ENCODE measurements around the gene JUP.

JUP gene

GRCh38 chr17:41750862-41751261 is 35.6 kb downstream of the JUP start:
- no peak for DNase-seq

GRCh38 chr17:41748275-41748674 is 38.2 kb downstream of the JUP start:
- DNase-seq, result no peak

- DNase-seq, result no peak
These were observed 44.8 kb downstream of the JUP start for GRCh38 chr17:41741709-41742108.

- no peak for DNase-seq
These were observed 46.0 kb downstream of the JUP start for GRCh38 chr17:41740506-41740905.

- no peak for DNase-seq
These were observed 46.7 kb downstream of the JUP start for GRCh38 chr17:41739661-41740352.

GRCh38 chr17:41738801-41739112 is 47.8 kb downstream of the JUP start:
- no peak for DNase-seq

GRCh38 chr17:41738077-41738800 is 48.3 kb downstream of the JUP start:
- DNase-seq, result peak; percentile 83

- no peak for DNase-seq
These were observed 48.9 kb downstream of the JUP start for GRCh38 chr17:41737680-41738023.

GRCh38 chr17:41736983-41737679 is 49.4 kb downstream of the JUP start:
- peak; percentile 14 for DNase-seq

GRCh38 chr17:41735744-41736143 is 50.8 kb downstream of the JUP start:
- DNase-seq, result no peak

- DNase-seq, result no peak
These were observed 51.6 kb downstream of the JUP start for GRCh38 chr17:41734949-41735313.

GRCh38 chr17:41734139-41734948 is 52.2 kb downstream of the JUP start, which contains the start of gene HAP1:
Gene HAP1 (minus strand): TSS chr17:41734643. CDS start chr17:41734634, 9 bp downstream.
- peak; percentile 15 for DNase-seq

GRCh38 chr17:41733348-41734138 is 53.0 kb downstream of the JUP start:
- no peak for DNase-seq

- DNase-seq, result no peak
These were observed 54.7 kb downstream of the JUP start for GRCh38 chr17:41731836-41732235.

GRCh38 chr17:41730479-41730878 is 56.0 kb downstream of the JUP start:
- DNase-seq, result no peak

GRCh38 chr17:41728056-41728455 is 58.5 kb downstream of the JUP start:
- no peak for DNase-seq

GRCh38 chr17:41725134-41725533 is 61.4 kb downstream of the JUP start:
- no peak for DNase-seq

GRCh38 chr17:41724476-41725050 is 61.9 kb downstream of the JUP start:
- DNase-seq, result no peak

GRCh38 chr17:41723801-41724475 is 62.6 kb downstream of the JUP start:
- no peak for DNase-seq

GRCh38 chr17:41722231-41722630 is 64.3 kb downstream of the JUP start:
- DNase-seq, result no peak

- DNase-seq, result no peak
These were observed 68.2 kb downstream of the JUP start for GRCh38 chr17:41718287-41718645.
